Neural progenitor cell (in vitro differentiated cells): ENCODE data around the gene TNNC2. TPM values are rescaled to one million over a fixed set of nuclear protein-coding genes. Genes with fewer than 3 reads are reported as not detected.

Experiments used
- DNase-seq: peaks from one replicate; pipeline ENCODE4 v3.0.0-alpha.2; 2016; ENCODE audit warnings: low spot score
- H2AFZ ChIP-seq: fragments of 200-600 bp; sonication (generic); replicated peaks from 2 replicates; pipeline ENCODE4 v1.6.1; 2016; ENCODE audit warnings: antibody characterized with exemption
- H3F3A ChIP-seq: fragments of 200-600 bp; sonication (generic); 2 replicates; pipeline ENCODE4 v1.6.1; 2016; ENCODE audit warnings: antibody characterized with exemption, low read depth
- H3K27ac ChIP-seq: fragments of 200-600 bp; sonication (generic); 2 replicates; pipeline ENCODE4 v1.5.1; 2016; ENCODE audit warnings: mild to moderate bottlenecking
- H3K27me3 ChIP-seq: fragments of 200-600 bp; sonication (generic); 2 replicates; pipeline ENCODE4 v1.6.1; 2016; ENCODE audit warnings: mild to moderate bottlenecking, moderate library complexity
- H3K36me3 ChIP-seq: fragments of 200-600 bp; sonication (generic); 2 replicates; pipeline ENCODE4 v1.5.1; 2016
- H3K4me1 ChIP-seq: fragments of 200-600 bp; sonication (generic); 2 replicates; pipeline ENCODE4 v1.6.1; 2016; ENCODE audit warnings: mixed run types
- H3K4me2 ChIP-seq: fragments of 200-600 bp; sonication (generic); 2 replicates; pipeline ENCODE4 v1.6.1; 2016
- H3K4me3 ChIP-seq: fragments of 200-600 bp; sonication (generic); 2 replicates; pipeline ENCODE4 v1.5.1; 2016
- H3K79me2 ChIP-seq: fragments of 200-600 bp; sonication (generic); 2 replicates; pipeline ENCODE4 v1.6.1; 2016; ENCODE audit warnings: low read depth
- H3K9ac ChIP-seq: fragments of 200-600 bp; sonication (generic); 2 replicates; pipeline ENCODE4 v1.6.1; 2016
- H3K9me3 ChIP-seq: fragments of 200-600 bp; sonication (generic); 2 replicates; pipeline ENCODE4 v1.5.1; 2016; ENCODE audit warnings: low read depth
- H4K20me1 ChIP-seq: fragments of 200-600 bp; sonication (generic); 2 replicates; pipeline ENCODE4 v1.6.1; 2016; ENCODE audit warnings: low read depth
- H3K27ac Mint-ChIP-seq: 3 replicates; pipeline ENCODE4 v1.8.0; 2021; ENCODE audit warnings: mixed read lengths
- H3K27me3 Mint-ChIP-seq: 2 replicates; pipeline ENCODE4 v1.8.0; 2022; ENCODE audit warnings: low read depth, mild to moderate bottlenecking, inconsistent platforms, moderate library complexity, mixed read lengths; ENCODE audit not compliant: insufficient read depth
- H3K36me3 Mint-ChIP-seq: 3 replicates; pipeline ENCODE4 v1.8.0; 2021; ENCODE audit warnings: mixed read lengths
- H3K4me1 Mint-ChIP-seq: 3 replicates; pipeline ENCODE4 v1.8.0; 2021; ENCODE audit warnings: mixed read lengths
- H3K4me3 Mint-ChIP-seq: 3 replicates; pipeline ENCODE4 v1.8.0; 2021; ENCODE audit warnings: mild to moderate bottlenecking, moderate library complexity, mixed read lengths
- H3K9me3 Mint-ChIP-seq: 3 replicates; pipeline ENCODE4 v1.8.0; 2020; ENCODE audit warnings: mixed read lengths
- EZH2 ChIP-seq: fragments of 200-600 bp; sonication (generic); IDR thresholded peaks from 2 replicates; pipeline ENCODE4 v1.6.1; 2017; ENCODE audit warnings: antibody characterized with exemption, mild to moderate bottlenecking, moderate library complexity
- EZH2phosphoT487 ChIP-seq: fragments of 200-600 bp; sonication (generic); IDR thresholded peaks from 2 replicates; pipeline ENCODE4 v1.6.1; 2017; ENCODE audit warnings: antibody characterized with exemption
- total RNA-seq: library from RNA; depleted of rRNA; stranded (reverse); fragments of >200 nt; gene quantifications from 2 replicates; pipeline ENCODE4 v1.2.3, GENCODE V29; 2015; ENCODE audit warnings: low replicate concordance
- TF ChIP-seq, protein P1 (sequence below): fragments of 200-600 bp; sonication (generic); IDR thresholded peaks from 2 replicates; pipeline ENCODE4 v1.5.1; 2017; ENCODE audit warnings: antibody characterized with exemption, mild to moderate bottlenecking

Gene TNNC2
- total RNA-seq, 1 donor from 2014 or later = not detected

DNA sequence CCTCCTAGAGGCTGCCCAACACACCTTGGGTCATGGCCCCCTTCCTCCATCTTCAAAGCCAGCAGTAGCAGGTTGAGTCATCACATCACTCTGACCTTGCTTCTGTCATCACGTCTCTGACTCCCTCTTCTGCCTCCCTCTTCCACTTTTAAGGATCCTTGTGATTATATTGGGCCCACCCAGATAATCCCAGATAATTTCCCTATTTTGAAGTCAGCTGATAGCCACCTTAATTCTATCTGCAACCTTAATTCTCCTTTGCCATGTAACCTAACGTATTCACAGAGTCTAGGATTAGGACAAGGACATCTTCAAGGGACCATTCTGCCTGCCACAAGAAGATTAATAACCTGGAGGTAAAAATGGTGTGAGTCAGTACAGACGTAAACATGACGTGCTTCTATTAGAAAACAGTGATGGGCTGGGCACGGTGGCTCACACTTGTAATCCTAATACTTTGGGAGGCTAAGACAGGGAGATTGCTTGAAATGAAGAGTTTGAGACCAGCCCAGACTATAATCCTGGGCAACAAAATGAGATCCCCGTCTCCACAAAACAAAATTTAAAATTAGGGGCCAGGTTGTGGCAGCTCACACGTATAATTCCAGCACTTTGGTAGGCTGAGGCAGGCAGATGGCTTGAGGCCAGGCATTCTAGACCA is 33.6 kb upstream of the TNNC2 start:
- Histone ChIP-seq H3K27ac (no peak overlapping the region), H3K4me3 (no peak overlapping the region), H3K79me2 (peaks cover 12% of the 10 kb centered on the region), H3K27me3 (no peaks in the 10 kb centered on the region), H3K4me2 (no peak overlapping the region), H2AFZ (no peak overlapping the region), H3K36me3 (no peaks in the 10 kb centered on the region), H3K4me1 (no peaks in the 10 kb centered on the region), H3K9ac (no peak overlapping the region), H3F3A (no peaks in the 10 kb centered on the region), H3K9me3 (no peaks in the 10 kb centered on the region), H4K20me1 (no peaks in the 10 kb centered on the region)
- no peak for DNase-seq
- Mint-ChIP-seq H3K27ac (no peak overlapping the region), H3K9me3 (no peaks in the 10 kb centered on the region), H3K4me1 (peaks cover 23% of the 10 kb centered on the region), H3K27me3 (peaks cover 2% of the 10 kb centered on the region), H3K4me3 (no peak overlapping the region), H3K36me3 (no peaks in the 10 kb centered on the region)
- TF ChIP-seq, protein P1, sequence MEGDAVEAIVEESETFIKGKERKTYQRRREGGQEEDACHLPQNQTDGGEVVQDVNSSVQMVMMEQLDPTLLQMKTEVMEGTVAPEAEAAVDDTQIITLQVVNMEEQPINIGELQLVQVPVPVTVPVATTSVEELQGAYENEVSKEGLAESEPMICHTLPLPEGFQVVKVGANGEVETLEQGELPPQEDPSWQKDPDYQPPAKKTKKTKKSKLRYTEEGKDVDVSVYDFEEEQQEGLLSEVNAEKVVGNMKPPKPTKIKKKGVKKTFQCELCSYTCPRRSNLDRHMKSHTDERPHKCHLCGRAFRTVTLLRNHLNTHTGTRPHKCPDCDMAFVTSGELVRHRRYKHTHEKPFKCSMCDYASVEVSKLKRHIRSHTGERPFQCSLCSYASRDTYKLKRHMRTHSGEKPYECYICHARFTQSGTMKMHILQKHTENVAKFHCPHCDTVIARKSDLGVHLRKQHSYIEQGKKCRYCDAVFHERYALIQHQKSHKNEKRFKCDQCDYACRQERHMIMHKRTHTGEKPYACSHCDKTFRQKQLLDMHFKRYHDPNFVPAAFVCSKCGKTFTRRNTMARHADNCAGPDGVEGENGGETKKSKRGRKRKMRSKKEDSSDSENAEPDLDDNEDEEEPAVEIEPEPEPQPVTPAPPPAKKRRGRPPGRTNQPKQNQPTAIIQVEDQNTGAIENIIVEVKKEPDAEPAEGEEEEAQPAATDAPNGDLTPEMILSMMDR = no peak
- TF ChIP-seq EZH2 = no peak
- no peak for TF ChIP-seq EZH2phosphoT487

DNA sequence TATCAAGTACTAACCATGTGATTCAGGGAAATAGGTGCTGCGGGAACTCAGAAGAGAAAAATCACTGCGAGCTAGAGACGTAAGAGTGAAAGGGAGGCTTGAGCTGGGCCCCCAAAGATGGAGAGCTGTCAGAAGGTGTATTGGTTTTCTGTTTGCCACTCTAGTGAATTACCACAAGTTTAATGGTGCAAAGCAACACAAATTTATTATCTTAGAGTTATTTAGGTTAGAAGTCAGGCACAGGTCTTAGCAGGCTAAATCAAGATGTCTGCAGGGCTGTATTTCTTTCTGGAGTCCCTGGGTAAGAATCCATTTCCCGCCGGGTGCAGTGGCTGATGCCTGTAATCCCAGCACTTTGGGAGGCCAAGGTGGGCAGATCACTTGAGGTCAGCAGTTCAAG is 32.8 kb upstream of the TNNC2 start:
- Histone ChIP-seq H3F3A (no peaks in the 10 kb centered on the region), H3K9ac (no peak overlapping the region), H3K27ac (no peak overlapping the region), H3K9me3 (no peaks in the 10 kb centered on the region), H3K4me3 (no peak overlapping the region), H4K20me1 (no peaks in the 10 kb centered on the region), H3K4me2 (no peak overlapping the region), H3K27me3 (no peaks in the 10 kb centered on the region), H3K36me3 (no peaks in the 10 kb centered on the region), H2AFZ (no peak overlapping the region), H3K79me2 (peaks cover 12% of the 10 kb centered on the region), H3K4me1 (no peaks in the 10 kb centered on the region)
- TF ChIP-seq, protein P1 = no peak
- TF ChIP-seq EZH2 = no peak
- no peak for TF ChIP-seq EZH2phosphoT487
- H3K9me3 Mint-ChIP-seq = no peaks in the 10 kb centered on the region
- DNase-seq = no peak
- peaks cover 23% of the 10 kb centered on the region for H3K4me1 Mint-ChIP-seq
- no peak overlapping the region for H3K27ac Mint-ChIP-seq
- no peak overlapping the region for H3K4me3 Mint-ChIP-seq
- H3K27me3 Mint-ChIP-seq = peaks cover 2% of the 10 kb centered on the region
- H3K36me3 Mint-ChIP-seq = no peaks in the 10 kb centered on the region

DNA sequence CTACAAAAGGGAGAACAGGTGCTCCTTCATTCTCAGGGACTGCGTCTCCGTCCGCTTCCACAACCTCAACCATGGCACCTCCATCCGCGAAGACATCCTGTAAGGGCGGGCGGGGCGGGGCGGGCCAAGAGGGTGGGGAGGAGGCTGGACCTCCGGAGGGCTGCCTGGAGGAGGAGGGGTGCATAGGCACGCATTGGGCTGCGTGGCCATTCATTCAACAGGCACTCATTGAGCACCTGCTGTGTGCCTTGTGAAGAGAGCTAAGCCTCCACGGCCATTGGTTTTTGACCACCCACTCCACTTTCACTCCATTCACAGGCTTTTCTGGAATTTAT is 30.7 kb upstream of the TNNC2 start:
- peak overlapping the region; percentile 60 for H2AFZ ChIP-seq
- no peaks in the 10 kb centered on the region for H3K9me3 ChIP-seq
- H3K4me1 ChIP-seq = no peaks in the 10 kb centered on the region
- Mint-ChIP-seq H3K9me3 (no peaks in the 10 kb centered on the region), H3K4me3 (peak overlapping the region; percentile 91), H3K4me1 (peaks cover 25% of the 10 kb centered on the region), H3K27ac (no peak overlapping the region), H3K36me3 (no peaks in the 10 kb centered on the region), H3K27me3 (peaks cover 2% of the 10 kb centered on the region)
- H3K4me3 ChIP-seq = peak overlapping the region; percentile 79
- no peaks in the 10 kb centered on the region for H3K36me3 ChIP-seq
- no peak overlapping the region for H3K27ac ChIP-seq
- H4K20me1 ChIP-seq = no peaks in the 10 kb centered on the region
- H3K27me3 ChIP-seq = no peaks in the 10 kb centered on the region
- peak overlapping the region; percentile 85 for H3K4me2 ChIP-seq
- TF ChIP-seq EZH2phosphoT487 = no peak
- no peak for TF ChIP-seq EZH2
- peak; percentile 44 for DNase-seq
- H3K79me2 ChIP-seq = peaks cover 12% of the 10 kb centered on the region
- no peaks in the 10 kb centered on the region for H3F3A ChIP-seq
- H3K9ac ChIP-seq = no peak overlapping the region

DNA sequence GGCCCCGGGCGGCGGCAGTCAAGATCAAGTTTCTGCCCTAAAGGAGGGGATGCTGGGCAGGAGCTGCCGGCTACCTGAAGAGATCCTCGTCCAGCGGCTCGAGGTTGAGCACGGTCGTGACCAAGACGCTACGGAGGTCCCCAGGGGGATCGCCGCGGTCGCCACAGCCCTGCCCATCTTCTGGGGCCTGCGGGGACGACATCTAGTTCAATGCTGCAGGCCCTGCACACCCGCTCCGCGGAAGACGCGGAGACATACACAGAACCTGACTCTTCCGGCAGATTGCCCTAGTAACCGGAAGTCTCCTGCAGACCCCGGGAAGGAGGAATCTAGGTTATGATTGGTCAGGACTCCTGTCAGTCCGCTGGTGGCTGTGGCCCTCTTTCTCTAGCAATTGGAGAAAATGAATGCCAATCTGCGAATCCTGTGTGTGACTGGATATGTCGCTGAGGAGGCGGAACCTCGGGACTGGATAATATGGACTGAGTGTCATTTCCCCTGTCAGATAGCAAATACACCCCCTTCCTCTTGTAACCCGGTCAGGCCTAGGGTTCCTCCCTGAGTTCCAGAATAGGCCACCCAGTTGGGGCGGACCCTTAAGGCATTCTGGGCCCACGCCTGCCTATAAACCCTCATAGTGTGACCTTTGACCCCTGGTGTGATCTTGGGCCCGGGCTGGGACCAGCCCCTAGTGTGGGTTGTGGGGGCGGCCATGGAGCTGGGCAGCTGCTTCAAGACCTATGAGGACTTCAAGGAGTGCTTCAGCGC is 30.2 kb upstream of the TNNC2 start, which contains the start of the genes ACOT8 and ZSWIM3:
TSS of gene ACOT8 (minus strand) at position 279 of the 768 bp plus-strand sequence. CDS start at position 202, 77 bp downstream.
TSS of gene ZSWIM3 (plus strand) at position 501 of the 768 bp plus-strand sequence. CDS start at position 713, 212 bp downstream.
- peak within 1 kb of the TSS; percentile 50 for H3K27ac Mint-ChIP-seq
- no peaks in the 10 kb centered on the region for H3K4me1 ChIP-seq
- no peaks in the 10 kb centered on the region for H3K9me3 Mint-ChIP-seq
- peak; percentile 100 for DNase-seq
- peak within 1 kb of the TSS; percentile 79 for H3K4me3 ChIP-seq
- H3K27ac ChIP-seq = no peak within 1 kb of the TSS
- H3K27me3 ChIP-seq = no peaks in the 10 kb centered on the region
- H3K4me1 Mint-ChIP-seq = peaks cover 25% of the 10 kb centered on the region
- no peaks in the 10 kb centered on the region for H3K9me3 ChIP-seq
- no peaks in the 10 kb centered on the region for H3F3A ChIP-seq
- H3K4me3 Mint-ChIP-seq = peak within 1 kb of the TSS; percentile 91
- H3K79me2 ChIP-seq = peaks cover 12% of the 10 kb centered on the region
- H3K36me3 ChIP-seq = no peaks in the 10 kb centered on the region
- no peaks in the 10 kb centered on the region for H3K36me3 Mint-ChIP-seq
- peak within 1 kb of the TSS; percentile 85 for H2AFZ ChIP-seq
- H3K9ac ChIP-seq = peak within 1 kb of the TSS; percentile 66
- H3K27me3 Mint-ChIP-seq = peaks cover 2% of the 10 kb centered on the region
- H3K4me2 ChIP-seq = peak within 1 kb of the TSS; percentile 91
- no peaks in the 10 kb centered on the region for H4K20me1 ChIP-seq
- TF ChIP-seq EZH2phosphoT487 (no peak), EZH2 (no peak)
